Kidney epithelial cell (primary cell): Measurements from ENCODE around the gene UBALD2. TPM values are rescaled to one million over a fixed set of nuclear protein-coding genes. Genes with fewer than 3 reads are reported as not detected.
A peak's percentile ranks its signal among the peaks of the same experiment; 100 is the strongest.
"Not testable (repeated sequence)": the region's sequence is repeated elsewhere in the genome, so short reads cannot be mapped to it uniquely, and the experiment has no call there.

ENCODE experiments used
- DNase-seq: peaks from one replicate; pipeline ENCODE4 v3.0.0-alpha.2; 2010; ENCODE audit warnings: low read depth
- H3K27me3 ChIP-seq: 2 replicates; pipeline ENCODE4 v1.6.0; 2011; ENCODE audit warnings: low read length; ENCODE audit not compliant: control insufficient read depth, insufficient read depth
- H3K36me3 ChIP-seq: 2 replicates; pipeline ENCODE4 v1.5.1; 2011; ENCODE audit warnings: low read length; ENCODE audit not compliant: control insufficient read depth, insufficient read depth
- H3K4me3 ChIP-seq: 2 replicates; pipeline ENCODE4 v1.5.1; 2011; ENCODE audit warnings: low read depth, mild to moderate bottlenecking, control low read depth, low read length
- total RNA-seq: library from RNA; depleted of rRNA; stranded (reverse); fragments of >200 nt; gene quantifications from 2 replicates; pipeline ENCODE4 v1.2.3, GENCODE V29; 2015
- TF ChIP-seq, protein P1 (sequence below): IDR thresholded peaks from 2 replicates; pipeline ENCODE4 v1.5.1; 2011; ENCODE audit warnings: mild to moderate bottlenecking, moderate library complexity, low read length, control low read depth, inconsistent platforms; ENCODE audit not compliant: insufficient read depth, poor library complexity, severe bottlenecking

The UBALD2 gene
- total RNA-seq, 1 donor from 2014 or later = 28.5 TPM

GRCh38 chr17:76251478-76252039, 13.6 kb upstream of the UBALD2 start:
- no peaks in the 10 kb centered on the region for H3K36me3 ChIP-seq
- no peak for DNase-seq
- H3K27me3 ChIP-seq = no peaks in the 10 kb centered on the region
- H3K4me3 ChIP-seq = no peak overlapping the region
- TF ChIP-seq, protein P1, sequence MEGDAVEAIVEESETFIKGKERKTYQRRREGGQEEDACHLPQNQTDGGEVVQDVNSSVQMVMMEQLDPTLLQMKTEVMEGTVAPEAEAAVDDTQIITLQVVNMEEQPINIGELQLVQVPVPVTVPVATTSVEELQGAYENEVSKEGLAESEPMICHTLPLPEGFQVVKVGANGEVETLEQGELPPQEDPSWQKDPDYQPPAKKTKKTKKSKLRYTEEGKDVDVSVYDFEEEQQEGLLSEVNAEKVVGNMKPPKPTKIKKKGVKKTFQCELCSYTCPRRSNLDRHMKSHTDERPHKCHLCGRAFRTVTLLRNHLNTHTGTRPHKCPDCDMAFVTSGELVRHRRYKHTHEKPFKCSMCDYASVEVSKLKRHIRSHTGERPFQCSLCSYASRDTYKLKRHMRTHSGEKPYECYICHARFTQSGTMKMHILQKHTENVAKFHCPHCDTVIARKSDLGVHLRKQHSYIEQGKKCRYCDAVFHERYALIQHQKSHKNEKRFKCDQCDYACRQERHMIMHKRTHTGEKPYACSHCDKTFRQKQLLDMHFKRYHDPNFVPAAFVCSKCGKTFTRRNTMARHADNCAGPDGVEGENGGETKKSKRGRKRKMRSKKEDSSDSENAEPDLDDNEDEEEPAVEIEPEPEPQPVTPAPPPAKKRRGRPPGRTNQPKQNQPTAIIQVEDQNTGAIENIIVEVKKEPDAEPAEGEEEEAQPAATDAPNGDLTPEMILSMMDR = no peak

- TF ChIP-seq, protein P1 = no peak
- peak; percentile 86 for DNase-seq
- Histone ChIP-seq H3K36me3 (no peaks in the 10 kb centered on the region), H3K27me3 (no peaks in the 10 kb centered on the region), H3K4me3 (no peak overlapping the region)
These were observed 12.9 kb upstream of the UBALD2 start for GRCh38 chr17:76252040-76252954.

- H3K27me3 ChIP-seq, H3K4me3 ChIP-seq, DNase-seq, H3K36me3 ChIP-seq: not testable (repeated sequence)
These were observed 12.0 kb upstream of the UBALD2 start for GRCh38 chr17:76252967-76253766.

DNA sequence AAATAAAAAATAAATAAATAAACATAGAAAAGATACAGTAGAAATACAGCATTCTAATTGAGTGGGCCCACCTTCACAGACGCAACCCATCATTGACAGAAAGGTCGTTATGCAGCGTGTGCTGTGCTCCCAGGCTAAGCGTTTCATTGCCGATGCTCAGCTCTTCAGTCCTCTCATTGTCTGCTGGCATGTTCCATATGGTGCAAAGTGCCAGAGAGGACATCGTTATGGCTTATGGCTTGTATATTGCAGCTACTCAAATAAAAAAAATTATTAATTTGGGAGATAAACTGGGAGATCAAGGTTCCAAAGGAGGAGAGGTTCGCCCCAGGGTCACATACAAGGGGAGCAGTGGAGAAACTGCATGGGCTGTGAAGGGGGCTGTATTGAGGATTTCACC, 11.3 kb upstream of the UBALD2 start:
- Histone ChIP-seq H3K4me3 (no peak overlapping the region), H3K36me3 (no peaks in the 10 kb centered on the region), H3K27me3 (no peaks in the 10 kb centered on the region)
- TF ChIP-seq, protein P1 = no peak
- no peak for DNase-seq

GRCh38 chr17:76254275-76254674, 10.9 kb upstream of the UBALD2 start:
- Histone ChIP-seq H3K4me3 (no peak overlapping the region), H3K36me3 (no peaks in the 10 kb centered on the region), H3K27me3 (no peaks in the 10 kb centered on the region)
- TF ChIP-seq, protein P1 = no peak
- DNase-seq = no peak
